Urinary bladder (tissue), 4 donors: ENCODE results near the gene NRXN3. TPM values are rescaled to one million over a fixed set of nuclear protein-coding genes. Genes with fewer than 3 reads are reported as not detected.
"Not testable (repeated sequence)": the region's sequence is repeated elsewhere in the genome, so short reads cannot be mapped to it uniquely, and the experiment has no call there.

Source experiments
- DNase-seq: peaks from one replicate; pipeline ENCODE4 v3.0.0-alpha.2; 2015; ENCODE audit errors: extremely low spot score
- H3K27ac ChIP-seq: one replicate; pipeline ENCODE4 v1.5.1; 2013; ENCODE audit warnings: low read depth, mild to moderate bottlenecking, moderate library complexity
- H3K36me3 ChIP-seq: one replicate; pipeline ENCODE4 v1.6.1; 2013; ENCODE audit warnings: mild to moderate bottlenecking, moderate library complexity; ENCODE audit not compliant: insufficient read depth
- H3K4me1 ChIP-seq: one replicate; pipeline ENCODE4 v1.6.1; 2013; ENCODE audit warnings: mild to moderate bottlenecking, moderate library complexity; ENCODE audit not compliant: insufficient read depth
- H3K4me3 ChIP-seq: one replicate; pipeline ENCODE4 v1.5.1; 2013; ENCODE audit warnings: low read depth, low read length
- WGBS: extraction: QIAGEN DNeasy Blood & Tissue Kit; methylation state at CpG from one replicate; pipeline ENCODE4 v1.1.7; 2013; 5-methylcytosine and 5-hydroxymethylcytosine counted together
- polyA plus RNA-seq: library from polyadenylated mRNA; stranded (reverse); fragments of 200-250 nt; gene quantifications from one replicate; pipeline ENCODE4 v1.2.3, GENCODE V29; 2013
- total RNA-seq: library from RNA; depleted of rRNA; stranded (reverse); fragments of >200 nt; gene quantifications from one replicate; pipeline ENCODE4 v1.2.3, GENCODE V29; 2014
- donor health status: healthy with polysubstance abuse.
- donor health status: healthy.

Gene NRXN3
- total and polyA plus RNA-seq, 2 donors = 3.9 to 6.7 TPM

- no peaks in the 10 kb centered on the region for H3K36me3 ChIP-seq
- no peak overlapping the region for H3K27ac ChIP-seq
- no peak overlapping the region for H3K4me3 ChIP-seq
- DNase-seq = no peak
- no peaks in the 10 kb centered on the region for H3K4me1 ChIP-seq
Measured at GRCh38 chr14:78486081-78486480, 315.9 kb downstream of the NRXN3 start.

- no peaks in the 10 kb centered on the region for H3K36me3 ChIP-seq
- no peak for DNase-seq
- 68% methylated on average over 1 of the region's 1 CpG for WGBS
- H3K27ac ChIP-seq = no peak overlapping the region
- no peaks in the 10 kb centered on the region for H3K4me1 ChIP-seq
- no peak overlapping the region for H3K4me3 ChIP-seq
Measured at GRCh38 chr14:78486621-78487020, 316.4 kb downstream of the NRXN3 start.

GRCh38 chr14:78487573-78487972, 317.4 kb downstream of the NRXN3 start:
- not testable (repeated sequence) for H3K4me1 ChIP-seq, DNase-seq
- WGBS = 42% methylated on average over 2 of the region's 2 CpGs

GRCh38 chr14:78488938-78489337, 318.8 kb downstream of the NRXN3 start:
- no peaks in the 10 kb centered on the region for H3K36me3 ChIP-seq
- 71% methylated on average over 4 of the region's 4 CpGs for WGBS
- H3K27ac ChIP-seq = no peak overlapping the region
- no peaks in the 10 kb centered on the region for H3K4me1 ChIP-seq
- H3K4me3 ChIP-seq = no peak overlapping the region
- DNase-seq = no peak

More at GRCh38 chr14:78487573-78487972, 317.4 kb downstream of the NRXN3 start:
- H3K36me3 ChIP-seq, H3K4me3 ChIP-seq, H3K27ac ChIP-seq: not testable (repeated sequence)

- Histone ChIP-seq H3K27ac (no peak overlapping the region), H3K4me3 (no peak overlapping the region), H3K4me1 (no peaks in the 10 kb centered on the region), H3K36me3 (no peaks in the 10 kb centered on the region)
- 65% methylated on average over 7 of the region's 7 CpGs for WGBS
- DNase-seq = no peak
Measured at GRCh38 chr14:78491048-78491447, 320.9 kb downstream of the NRXN3 start.

GRCh38 chr14:78498062-78498595, 328.0 kb downstream of the NRXN3 start:
- WGBS = 83% methylated on average over 2 of the region's 2 CpGs
- Histone ChIP-seq H3K4me3 (no peak overlapping the region), H3K36me3 (no peaks in the 10 kb centered on the region), H3K4me1 (no peaks in the 10 kb centered on the region), H3K27ac (no peak overlapping the region)
- no peak for DNase-seq

GRCh38 chr14:78501909-78502308, 331.7 kb downstream of the NRXN3 start:
- Histone ChIP-seq H3K4me3 (no peak overlapping the region), H3K4me1 (no peaks in the 10 kb centered on the region), H3K27ac (no peak overlapping the region), H3K36me3 (no peaks in the 10 kb centered on the region)
- no peak for DNase-seq
- 70% methylated on average over 4 of the region's 4 CpGs for WGBS

GRCh38 chr14:78508023-78508422, 337.9 kb downstream of the NRXN3 start:
- WGBS = 75% methylated on average over 4 of the region's 4 CpGs

GRCh38 chr14:78509516-78509915, 339.3 kb downstream of the NRXN3 start:
- H3K36me3 ChIP-seq = no peaks in the 10 kb centered on the region
- no peak overlapping the region for H3K4me3 ChIP-seq
- DNase-seq = no peak
- H3K27ac ChIP-seq = no peak overlapping the region
- no peaks in the 10 kb centered on the region for H3K4me1 ChIP-seq
- WGBS = 88% methylated on average over 2 of the region's 2 CpGs

More at GRCh38 chr14:78508023-78508422, 337.9 kb downstream of the NRXN3 start:
- Histone ChIP-seq H3K4me1 (no peaks in the 10 kb centered on the region), H3K36me3 (no peaks in the 10 kb centered on the region), H3K4me3 (no peak overlapping the region), H3K27ac (no peak overlapping the region)
- no peak for DNase-seq

GRCh38 chr14:78512021-78512420, 341.8 kb downstream of the NRXN3 start:
- H3K4me1 ChIP-seq = no peaks in the 10 kb centered on the region
- DNase-seq = no peak
- 77% methylated on average over 2 of the region's 2 CpGs for WGBS
- no peak overlapping the region for H3K27ac ChIP-seq
- H3K4me3 ChIP-seq = no peak overlapping the region
- no peaks in the 10 kb centered on the region for H3K36me3 ChIP-seq

GRCh38 chr14:78519863-78520262, 349.7 kb downstream of the NRXN3 start:
- Histone ChIP-seq H3K4me1 (no peaks in the 10 kb centered on the region), H3K27ac (no peak overlapping the region), H3K36me3 (no peaks in the 10 kb centered on the region), H3K4me3 (no peak overlapping the region)
- no peak for DNase-seq

- no peak overlapping the region for H3K27ac ChIP-seq
- no peak overlapping the region for H3K4me3 ChIP-seq
- H3K4me1 ChIP-seq = no peaks in the 10 kb centered on the region
- WGBS = 73% methylated on average over 7 of the region's 7 CpGs
- no peak for DNase-seq
- H3K36me3 ChIP-seq = no peaks in the 10 kb centered on the region
Measured at GRCh38 chr14:78524196-78524595, 354.0 kb downstream of the NRXN3 start.

- 82% methylated on average over 5 of the region's 5 CpGs for WGBS
- DNase-seq = no peak
Measured at GRCh38 chr14:78524766-78525165, 354.6 kb downstream of the NRXN3 start.

GRCh38 chr14:78530078-78530477, 359.9 kb downstream of the NRXN3 start:
- Histone ChIP-seq H3K27ac (no peak overlapping the region), H3K4me3 (no peak overlapping the region), H3K36me3 (no peaks in the 10 kb centered on the region), H3K4me1 (no peaks in the 10 kb centered on the region)
- 12% methylated on average over 2 of the region's 2 CpGs for WGBS
- no peak for DNase-seq

More at GRCh38 chr14:78524766-78525165, 354.6 kb downstream of the NRXN3 start:
- Histone ChIP-seq H3K4me3 (no peak overlapping the region), H3K4me1 (no peaks in the 10 kb centered on the region), H3K36me3 (no peaks in the 10 kb centered on the region), H3K27ac (no peak overlapping the region)

GRCh38 chr14:78534141-78534540, 364.0 kb downstream of the NRXN3 start:
- H3K4me3 ChIP-seq = no peak overlapping the region
- 61% methylated on average over 2 of the region's 2 CpGs for WGBS
- no peaks in the 10 kb centered on the region for H3K36me3 ChIP-seq
- H3K27ac ChIP-seq = no peak overlapping the region
- H3K4me1 ChIP-seq = no peaks in the 10 kb centered on the region
- DNase-seq = no peak
